Gastrocnemius medialis (tissue), 4 donors: Measurements from ENCODE around the gene B3GNT7.

ENCODE experiments used
- POLR2A ChIP-seq, 2 donors: fragments of 450-650 bp; IDR thresholded peaks; one replicate each; pipeline ENCODE4 v1.6.1; 2017; ENCODE audit warnings: antibody characterized with exemption in 2 of 2, mild to moderate bottlenecking in 2 of 2, moderate library complexity in 2 of 2
- TF ChIP-seq, protein P1 (sequence below), 5 experiments: fragments of 450-650 bp in 3 of 5; fragments of 200-600 bp in 2 of 5; sonication (generic) in 2 of 5; IDR thresholded peaks in 4 of 5; conservative IDR thresholded peaks in 1 of 5; 1 replicate in 4 of 5; 2 replicates in 1 of 5; pipeline ENCODE4 v1.5.1; 2016 to 2019; ENCODE audit warnings: antibody characterized with exemption in 5 of 5, mild to moderate bottlenecking in 3 of 5, moderate library complexity in 3 of 5

- TF ChIP-seq, protein P1, sequence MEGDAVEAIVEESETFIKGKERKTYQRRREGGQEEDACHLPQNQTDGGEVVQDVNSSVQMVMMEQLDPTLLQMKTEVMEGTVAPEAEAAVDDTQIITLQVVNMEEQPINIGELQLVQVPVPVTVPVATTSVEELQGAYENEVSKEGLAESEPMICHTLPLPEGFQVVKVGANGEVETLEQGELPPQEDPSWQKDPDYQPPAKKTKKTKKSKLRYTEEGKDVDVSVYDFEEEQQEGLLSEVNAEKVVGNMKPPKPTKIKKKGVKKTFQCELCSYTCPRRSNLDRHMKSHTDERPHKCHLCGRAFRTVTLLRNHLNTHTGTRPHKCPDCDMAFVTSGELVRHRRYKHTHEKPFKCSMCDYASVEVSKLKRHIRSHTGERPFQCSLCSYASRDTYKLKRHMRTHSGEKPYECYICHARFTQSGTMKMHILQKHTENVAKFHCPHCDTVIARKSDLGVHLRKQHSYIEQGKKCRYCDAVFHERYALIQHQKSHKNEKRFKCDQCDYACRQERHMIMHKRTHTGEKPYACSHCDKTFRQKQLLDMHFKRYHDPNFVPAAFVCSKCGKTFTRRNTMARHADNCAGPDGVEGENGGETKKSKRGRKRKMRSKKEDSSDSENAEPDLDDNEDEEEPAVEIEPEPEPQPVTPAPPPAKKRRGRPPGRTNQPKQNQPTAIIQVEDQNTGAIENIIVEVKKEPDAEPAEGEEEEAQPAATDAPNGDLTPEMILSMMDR (IDR thresholded peaks at IDR 0.05 in 4 of 5, conservative IDR thresholded peaks at IDR 0.05 in 1 of 5): no peak
- no peak for TF ChIP-seq POLR2A (IDR thresholded peaks at IDR 0.05)
Observed at GRCh38 chr2:231390667-231391066, 4.8 kb upstream of the B3GNT7 start.
